IMR-90 (cell line): ENCODE results near the gene HSPB6. TPM values are rescaled to one million over a fixed set of nuclear protein-coding genes. Genes with fewer than 3 reads are reported as not detected.

Experiments
- ATAC-seq: fragments of 200-7000 bp; cut with Tn5 transposase; 2 replicates; pipeline ENCODE4 v1.9.1; 2020; ENCODE audit warnings: low read depth, mild to moderate bottlenecking, moderate library complexity
- BruUV-seq: library from RNA; stranded (reverse); fragments of 400-500 nt; replicated peaks from 2 replicates; lab custom pipeline; 2021; lab: Mats Ljungman, UMichigan
- CTCF ChIA-PET: fragments of 300-600 bp; formaldehyde crosslinking; extraction: SDS; loops from one replicate; lab custom pipeline; 2021; ENCODE audit warnings: antibody characterized with exemption; lab: Yijun Ruan, JAX
- POLR2A ChIA-PET: fragments of 300-600 bp; sonication (Branson Sonifier 250); formaldehyde crosslinking; loops from one replicate; lab custom pipeline; 2022; ENCODE audit warnings: antibody characterized with exemption; ENCODE audit not compliant: unreplicated experiment; lab: Charles Lee
- DNase-seq: peaks from one replicate; pipeline ENCODE4 v3.0.0; 2013
- H2AFZ ChIP-seq: replicated peaks from 2 replicates; pipeline ENCODE3; 2013; ENCODE audit warnings: low read length, mild to moderate bottlenecking; ENCODE audit not compliant: poor library complexity
- H2AK5ac ChIP-seq: 2 replicates; pipeline ENCODE4 v1.6.1; 2013; ENCODE audit warnings: low read depth, low read length, inconsistent platforms
- H2AK9ac ChIP-seq: replicated peaks from 2 replicates; pipeline ENCODE3; 2013; ENCODE audit warnings: mild to moderate bottlenecking, low read depth, low read length, moderate library complexity; ENCODE audit not compliant: poor library complexity
- H2BK120ac ChIP-seq: 2 replicates; pipeline ENCODE4 v1.6.1; 2013; ENCODE audit warnings: low read depth, low read length, inconsistent platforms
- H2BK15ac ChIP-seq: 3 replicates; pipeline ENCODE4 v1.6.1; 2013; ENCODE audit warnings: low read depth, low read length, inconsistent platforms
- H2BK20ac ChIP-seq: 2 replicates; pipeline ENCODE4 v1.6.1; 2013; ENCODE audit warnings: low read depth, mild to moderate bottlenecking, inconsistent platforms, low read length, moderate library complexity
- H2BK5ac ChIP-seq: 2 replicates; pipeline ENCODE4 v1.6.1; 2013; ENCODE audit warnings: mild to moderate bottlenecking, low read depth, low read length, inconsistent platforms; ENCODE audit not compliant: poor library complexity, severe bottlenecking
- H3K14ac ChIP-seq: replicated peaks from 2 replicates; pipeline ENCODE4 v1.6.1; 2013; ENCODE audit warnings: low read depth, low read length, inconsistent platforms
- H3K18ac ChIP-seq: 2 replicates; pipeline ENCODE4 v1.6.1; 2013; ENCODE audit warnings: low read depth, low read length, control low read depth
- H3K23ac ChIP-seq: 2 replicates; pipeline ENCODE4 v1.6.1; 2013; ENCODE audit warnings: low read depth, low read length, inconsistent platforms
- H3K27ac ChIP-seq: 2 replicates; pipeline ENCODE4 v1.5.1; 2013; ENCODE audit warnings: mild to moderate bottlenecking, control low read depth, low read length; ENCODE audit not compliant: insufficient read depth
- H3K27me3 ChIP-seq: 2 replicates; pipeline ENCODE4 v1.6.1; 2013; ENCODE audit warnings: low read length; ENCODE audit not compliant: control insufficient read depth, insufficient read depth
- H3K36me3 ChIP-seq: 2 replicates; pipeline ENCODE4 v1.6.1; 2013; ENCODE audit warnings: low read length, mixed read lengths; ENCODE audit not compliant: control insufficient read depth, insufficient read depth
- H3K4ac ChIP-seq: 2 replicates; pipeline ENCODE4 v1.6.1; 2013; ENCODE audit warnings: low read depth, low read length, inconsistent platforms
- H3K4me1 ChIP-seq: 2 replicates; pipeline ENCODE4 v1.6.1; 2013; ENCODE audit warnings: low read length, mixed read lengths; ENCODE audit not compliant: control insufficient read depth, insufficient read depth
- H3K4me2 ChIP-seq: 2 replicates; pipeline ENCODE4 v1.6.1; 2013; ENCODE audit warnings: low read depth, mild to moderate bottlenecking, control low read depth, low read length, moderate library complexity
- H3K4me3 ChIP-seq: 2 replicates; pipeline ENCODE4 v1.5.1; 2013; ENCODE audit warnings: low read depth, mild to moderate bottlenecking, control low read depth, low read length, moderate library complexity; ENCODE audit not compliant: insufficient read depth
- H3K56ac ChIP-seq: 2 replicates; pipeline ENCODE4 v1.6.1; 2013; ENCODE audit warnings: low read length, inconsistent platforms; ENCODE audit not compliant: insufficient read depth; ENCODE audit errors: extremely low read depth
- H3K79me1 ChIP-seq, 2 experiments: 2 replicates each; pipeline ENCODE4 v1.6.1; 2013; ENCODE audit warnings: low read length in 2 of 2, inconsistent platforms in 1 of 2, low read depth in 1 of 2
- H3K9ac ChIP-seq: 2 replicates; pipeline ENCODE4 v1.6.1; 2013; ENCODE audit warnings: low read depth, low read length, control low read depth
- H3K9me1 ChIP-seq: 2 replicates; pipeline ENCODE4 v1.6.1; 2013; ENCODE audit warnings: low read length, inconsistent platforms; ENCODE audit not compliant: insufficient read depth
- H3K9me3 ChIP-seq: 2 replicates; pipeline ENCODE4 v1.6.1; 2013; ENCODE audit warnings: low read length; ENCODE audit not compliant: control insufficient read depth, insufficient read depth
- H4K20me1 ChIP-seq: 2 replicates; pipeline ENCODE4 v1.6.1; 2013; ENCODE audit warnings: low read length, inconsistent platforms; ENCODE audit not compliant: insufficient read depth
- H4K5ac ChIP-seq: 2 replicates; pipeline ENCODE4 v1.6.1; 2013; ENCODE audit warnings: mild to moderate bottlenecking, low read depth, low read length, control low read depth
- H4K8ac ChIP-seq, 2 experiments: 2 replicates each; pipeline ENCODE4 v1.6.1; 2013; ENCODE audit warnings: low read depth in 2 of 2, low read length in 2 of 2, control low read depth in 1 of 2, inconsistent platforms in 1 of 2
- H4K91ac ChIP-seq: 2 replicates; pipeline ENCODE4 v1.6.1; 2013; ENCODE audit warnings: low read depth, low read length, inconsistent platforms; ENCODE audit not compliant: insufficient read depth
- BHLHE40 ChIP-seq: fragments of 150-350 bp; IDR thresholded peaks from 2 replicates; pipeline ENCODE4 v1.6.1; 2016; ENCODE audit warnings: mild to moderate bottlenecking, low read depth, low read length
- CEBPB ChIP-seq: IDR thresholded peaks from 2 replicates; pipeline ENCODE4 v1.6.1; 2012; ENCODE audit warnings: low read depth, low read length, improper control_type of control experiment
- FOS ChIP-seq: fragments of 150-350 bp; IDR thresholded peaks from 2 replicates; pipeline ENCODE4 v1.6.1; 2016; ENCODE audit warnings: low read depth, low read length
- MAFK ChIP-seq: IDR thresholded peaks from 2 replicates; pipeline ENCODE4 v1.6.1; 2012; ENCODE audit warnings: low read depth, low read length, improper control_type of control experiment
- MAZ ChIP-seq: IDR thresholded peaks from 2 replicates; pipeline ENCODE4 v1.6.1; 2012; ENCODE audit warnings: low read depth, mild to moderate bottlenecking, low read length, improper control_type of control experiment, moderate library complexity, borderline replicate concordance
- NFE2L2 ChIP-seq: fragments of 150-350 bp; IDR thresholded peaks from 2 replicates; pipeline ENCODE4 v1.6.1; 2016; ENCODE audit warnings: low read depth, mild to moderate bottlenecking, low read length
- POLR2A ChIP-seq: IDR thresholded peaks from 2 replicates; pipeline ENCODE4 v1.6.1; 2012; ENCODE audit warnings: mild to moderate bottlenecking, low read depth, low read length
- RAD21 ChIP-seq: IDR thresholded peaks from 2 replicates; pipeline ENCODE4 v1.6.1; 2012; ENCODE audit warnings: low read length, improper control_type of control experiment
- RCOR1 ChIP-seq: IDR thresholded peaks from 2 replicates; pipeline ENCODE4 v1.6.1; 2012; ENCODE audit warnings: mild to moderate bottlenecking, low read length, improper control_type of control experiment; ENCODE audit not compliant: insufficient replicate concordance
- RFX5 ChIP-seq: IDR thresholded peaks from 2 replicates; pipeline ENCODE4 v1.8.0; 2012; ENCODE audit warnings: low read depth, mild to moderate bottlenecking, low read length, moderate library complexity
- SMC3 ChIP-seq: fragments of 150-350 bp; IDR thresholded peaks from 2 replicates; pipeline ENCODE4 v1.6.1; 2016; ENCODE audit warnings: low read depth, mild to moderate bottlenecking, antibody characterized with exemption, low read length, moderate library complexity
- WGBS, 2 experiments: methylation state at CpG; one replicate each; pipeline versions ENCODE4 v1.1.5 to v1.1.7; 2013; ENCODE audit warnings: missing lambda C conversion rate in 2 of 2; ENCODE audit not compliant: insufficient read length in 1 of 2; ENCODE audit errors: extremely low coverage in 2 of 2; 5-methylcytosine and 5-hydroxymethylcytosine counted together
- dilution Hi-C: fragments of 300-500 bp; cut with HindIII; formaldehyde crosslinking; loops from one replicate; pipeline ENCODE4 v1.14.3; 2018; ENCODE audit warnings: low sequenced_read_pairs; ENCODE audit not compliant: unreplicated experiment
- in situ Hi-C: fragments of 300-500 bp; cut with MboI; formaldehyde crosslinking; loops from 3 replicates; pipeline ENCODE4 v1.14.3; 2019; ENCODE audit warnings: low sequenced_read_pairs, inconsistent platforms, mixed read lengths
- intact Hi-C: fragments of 100-400 bp; cut with micrococcal nuclease; formaldehyde crosslinking; loops from 2 replicates; pipeline ENCODE4 v1.10.0; 2022
- polyA plus RNA-seq, 3 experiments: library from polyadenylated mRNA; depleted of rRNA; stranded (reverse); fragments of >200 nt; gene quantifications; 2 replicates each; pipeline ENCODE4 v1.2.3, GENCODE V29; 2012; ENCODE audit warnings: low replicate concordance in 1 of 3
- total RNA-seq: library from RNA; depleted of rRNA; stranded (reverse); fragments of >200 nt; gene quantifications from 2 replicates; pipeline ENCODE4 v1.2.3, GENCODE V29; 2012
- TF ChIP-seq, protein P1 (sequence below): conservative IDR thresholded peaks from 2 replicates; pipeline ENCODE4 v1.5.1; 2012; ENCODE audit warnings: mild to moderate bottlenecking, low read depth, low read length, improper control_type of control experiment
- TF ChIP-seq, protein P2 (sequence below): fragments of 150-350 bp; IDR thresholded peaks from 2 replicates; pipeline ENCODE4 v1.6.1; 2017; ENCODE audit warnings: mild to moderate bottlenecking, antibody characterized with exemption, low read length, low read depth
- TF ChIP-seq, protein P3 (sequence below): fragments of 150-350 bp; IDR thresholded peaks from 2 replicates; pipeline ENCODE4 v1.6.1; 2016; ENCODE audit warnings: low read depth, mild to moderate bottlenecking, low read length, moderate library complexity, borderline replicate concordance

Gene HSPB6
- total and polyA plus RNA-seq, 2 of the 4 experiments (the other 2 are of a cell fraction): 5.7 to 206 TPM

DNA sequence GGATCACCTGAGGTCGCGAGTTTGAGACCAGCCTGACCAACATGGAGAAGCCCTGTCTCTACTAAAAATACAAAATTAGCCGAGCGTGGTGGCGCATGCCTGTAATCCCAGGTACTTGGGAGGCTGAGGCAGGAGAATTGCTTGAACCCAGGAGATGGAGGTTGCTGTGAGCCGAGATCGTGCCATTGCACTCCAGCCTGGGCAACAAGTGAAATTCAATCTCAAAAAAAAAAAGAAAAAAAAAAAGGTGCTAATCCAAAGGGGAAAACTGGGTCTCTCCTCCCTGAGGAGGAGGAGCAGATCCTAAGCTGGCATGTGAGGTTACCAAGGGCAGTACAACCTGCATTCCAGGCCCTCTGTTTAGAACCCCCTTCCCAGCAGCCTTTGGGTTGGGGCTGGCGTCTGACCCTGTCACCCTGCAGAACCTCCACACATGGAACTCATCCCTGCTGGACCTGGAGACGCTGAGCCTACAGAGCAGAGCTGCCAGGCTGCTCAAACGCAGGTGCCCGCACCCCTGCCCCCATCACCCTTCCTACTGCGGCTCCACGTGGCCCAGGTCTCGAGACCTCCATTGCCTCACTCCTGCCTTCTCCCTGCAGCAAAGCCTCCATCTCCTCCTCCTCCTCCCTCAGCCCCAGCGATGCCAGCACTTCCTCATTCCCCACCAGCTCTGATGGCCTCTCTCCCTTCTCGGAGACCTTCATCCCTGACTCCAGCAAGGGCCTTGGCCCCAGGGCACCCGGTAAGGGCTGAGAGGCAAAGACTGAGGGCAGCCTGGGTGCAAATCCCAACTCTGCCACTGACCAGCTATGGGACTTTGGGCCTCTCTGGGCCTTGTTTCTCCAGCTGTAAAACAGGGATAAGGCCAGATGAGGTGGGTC is 7.8 kb upstream of the HSPB6 start:
- no peak overlapping the region for H2BK20ac ChIP-seq
- no peak overlapping the region for H4K5ac ChIP-seq
- in situ Hi-C loops (no loop called here), intact Hi-C loops (no loop called here), dilution Hi-C loops (no loop called here)
- no peak overlapping the region for H3K23ac ChIP-seq
- H3K79me1 ChIP-seq: peaks cover 11 to 14% of the 10 kb centered on the region in 2 experiments
- H4K8ac ChIP-seq: no peak overlapping the region
- H3K56ac ChIP-seq: no peak overlapping the region
- H3K9me1 ChIP-seq: peaks cover 6% of the 10 kb centered on the region; the same call in 1 of the 2 replicates
- no peak overlapping the region for H4K91ac ChIP-seq
- H3K4me2 ChIP-seq: no peak overlapping the region
- H3K27ac ChIP-seq: no peak overlapping the region
- H2AFZ ChIP-seq: no peak overlapping the region
- no peak overlapping the region for H3K4ac ChIP-seq
- ATAC-seq (no peak), DNase-seq (no peak)
- no peak overlapping the region for H2BK120ac ChIP-seq
- H2AK9ac ChIP-seq: no peak overlapping the region
- no peak overlapping the region for H3K4me3 ChIP-seq
- ChIA-PET CTCF (no interaction called here), POLR2A (no interaction called here)
- H3K18ac ChIP-seq: no peak overlapping the region
- H3K36me3 ChIP-seq: peaks cover 28% of the 10 kb centered on the region
- H3K9me3 ChIP-seq: no peaks in the 10 kb centered on the region
- TF ChIP-seq POLR2A (no peak), NFE2L2 (no peak), BHLHE40 (no peak), FOS (no peak), RCOR1 (no peak), CEBPB (no peak), MAFK (no peak), RAD21 (no peak), SMC3 (no peak), RFX5 (no peak), MAZ (no peak)
- TF ChIP-seq, protein P1, sequence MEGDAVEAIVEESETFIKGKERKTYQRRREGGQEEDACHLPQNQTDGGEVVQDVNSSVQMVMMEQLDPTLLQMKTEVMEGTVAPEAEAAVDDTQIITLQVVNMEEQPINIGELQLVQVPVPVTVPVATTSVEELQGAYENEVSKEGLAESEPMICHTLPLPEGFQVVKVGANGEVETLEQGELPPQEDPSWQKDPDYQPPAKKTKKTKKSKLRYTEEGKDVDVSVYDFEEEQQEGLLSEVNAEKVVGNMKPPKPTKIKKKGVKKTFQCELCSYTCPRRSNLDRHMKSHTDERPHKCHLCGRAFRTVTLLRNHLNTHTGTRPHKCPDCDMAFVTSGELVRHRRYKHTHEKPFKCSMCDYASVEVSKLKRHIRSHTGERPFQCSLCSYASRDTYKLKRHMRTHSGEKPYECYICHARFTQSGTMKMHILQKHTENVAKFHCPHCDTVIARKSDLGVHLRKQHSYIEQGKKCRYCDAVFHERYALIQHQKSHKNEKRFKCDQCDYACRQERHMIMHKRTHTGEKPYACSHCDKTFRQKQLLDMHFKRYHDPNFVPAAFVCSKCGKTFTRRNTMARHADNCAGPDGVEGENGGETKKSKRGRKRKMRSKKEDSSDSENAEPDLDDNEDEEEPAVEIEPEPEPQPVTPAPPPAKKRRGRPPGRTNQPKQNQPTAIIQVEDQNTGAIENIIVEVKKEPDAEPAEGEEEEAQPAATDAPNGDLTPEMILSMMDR: no peak
- TF ChIP-seq, protein P2, sequence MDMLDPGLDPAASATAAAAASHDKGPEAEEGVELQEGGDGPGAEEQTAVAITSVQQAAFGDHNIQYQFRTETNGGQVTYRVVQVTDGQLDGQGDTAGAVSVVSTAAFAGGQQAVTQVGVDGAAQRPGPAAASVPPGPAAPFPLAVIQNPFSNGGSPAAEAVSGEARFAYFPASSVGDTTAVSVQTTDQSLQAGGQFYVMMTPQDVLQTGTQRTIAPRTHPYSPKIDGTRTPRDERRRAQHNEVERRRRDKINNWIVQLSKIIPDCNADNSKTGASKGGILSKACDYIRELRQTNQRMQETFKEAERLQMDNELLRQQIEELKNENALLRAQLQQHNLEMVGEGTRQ: no peak
- TF ChIP-seq, protein P3, sequence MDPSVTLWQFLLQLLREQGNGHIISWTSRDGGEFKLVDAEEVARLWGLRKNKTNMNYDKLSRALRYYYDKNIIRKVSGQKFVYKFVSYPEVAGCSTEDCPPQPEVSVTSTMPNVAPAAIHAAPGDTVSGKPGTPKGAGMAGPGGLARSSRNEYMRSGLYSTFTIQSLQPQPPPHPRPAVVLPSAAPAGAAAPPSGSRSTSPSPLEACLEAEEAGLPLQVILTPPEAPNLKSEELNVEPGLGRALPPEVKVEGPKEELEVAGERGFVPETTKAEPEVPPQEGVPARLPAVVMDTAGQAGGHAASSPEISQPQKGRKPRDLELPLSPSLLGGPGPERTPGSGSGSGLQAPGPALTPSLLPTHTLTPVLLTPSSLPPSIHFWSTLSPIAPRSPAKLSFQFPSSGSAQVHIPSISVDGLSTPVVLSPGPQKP: no peak
- no peak overlapping the region for H2BK5ac ChIP-seq
- no peak overlapping the region for H2AK5ac ChIP-seq
- no peaks in the 10 kb centered on the region for H3K27me3 ChIP-seq
- no peak overlapping the region for H2BK15ac ChIP-seq
- WGBS, 2 experiments: 95% methylated on average over 8 of the region's 17 CpGs; no CpG with 5 or more reads in 1 of the 2 experiments
- H3K9ac ChIP-seq: no peak overlapping the region
- no peak overlapping the region for H3K14ac ChIP-seq
- no peaks in the 10 kb centered on the region; the same call in 1 of the 2 replicates for H4K20me1 ChIP-seq
- no peaks in the 10 kb centered on the region for H3K4me1 ChIP-seq
- BruUV-seq: no TSS peak
